Stimulated activated naive CD4-positive, alpha-beta T cell treated with Interleukin-2 at 50 U/mL for 16 hours (primary cell): ENCODE measurements around the gene EIF4H.
"Not testable (repeated sequence)": the region's sequence is repeated elsewhere in the genome, so short reads cannot be mapped to it uniquely, and the experiment has no call there.

Experiments
- DNase-seq: peaks from one replicate; lab custom pipeline; 2025; lab: John Stamatoyannopoulos, UW

The EIF4H gene

GRCh38 chr7:74173866-74174605, at the start of gene EIF4H:
Gene EIF4H, plus strand, starts transcription at chr7:74174356. Its CDS starts 28 bp downstream, at chr7:74174384.
- peak; percentile 90 for DNase-seq

- DNase-seq: no peak
Observed at GRCh38 chr7:74126220-74126880, 47.8 kb upstream of the EIF4H start.

GRCh38 chr7:74129887-74130286, 44.3 kb upstream of the EIF4H start:
- DNase-seq: no peak

- DNase-seq: no peak
Observed at GRCh38 chr7:74130518-74130917, 43.6 kb upstream of the EIF4H start.

GRCh38 chr7:74134117-74134620, 40.0 kb upstream of the EIF4H start:
- no peak for DNase-seq

GRCh38 chr7:74138334-74138867, 35.8 kb upstream of the EIF4H start:
- no peak for DNase-seq

GRCh38 chr7:74138945-74139843, 35.0 kb upstream of the EIF4H start:
- no peak for DNase-seq

- no peak for DNase-seq
Observed at GRCh38 chr7:74141705-74142104, 32.5 kb upstream of the EIF4H start.

GRCh38 chr7:74143383-74143782, 30.8 kb upstream of the EIF4H start:
- no peak for DNase-seq

GRCh38 chr7:74148491-74148890, 25.7 kb upstream of the EIF4H start:
- DNase-seq: no peak

GRCh38 chr7:74149071-74149470, 25.1 kb upstream of the EIF4H start:
- DNase-seq: no peak

- DNase-seq: no peak
Observed at GRCh38 chr7:74149603-74150002, 24.6 kb upstream of the EIF4H start.

GRCh38 chr7:74153736-74154135, 20.4 kb upstream of the EIF4H start:
- no peak for DNase-seq

- no peak for DNase-seq
Observed at GRCh38 chr7:74155810-74156395, 18.3 kb upstream of the EIF4H start.

GRCh38 chr7:74157605-74158004, 16.6 kb upstream of the EIF4H start:
- no peak for DNase-seq

- DNase-seq: no peak
Observed at GRCh38 chr7:74164985-74165456, 9.1 kb upstream of the EIF4H start.

GRCh38 chr7:74165867-74166593, 8.1 kb upstream of the EIF4H start:
- no peak for DNase-seq

- DNase-seq: not testable (repeated sequence)
Observed at GRCh38 chr7:74167324-74167723, 6.8 kb upstream of the EIF4H start.

GRCh38 chr7:74173074-74173473, 1.1 kb upstream of the EIF4H start:
- no peak for DNase-seq

GRCh38 chr7:74173491-74173865, 678 bp upstream of the EIF4H start:
- no peak for DNase-seq

- peak; percentile 34 for DNase-seq
Observed at GRCh38 chr7:74174606-74175082, 488 bp downstream of the EIF4H start.
